NCI-H1930 (cell line): ENCODE measurements around the gene REM1.
"Not testable (repeated sequence)": the region's sequence is repeated elsewhere in the genome, so short reads cannot be mapped to it uniquely, and the experiment has no call there.

Experiments used
- DNase-seq, 2 experiments: peaks; one replicate each; lab custom pipeline; 2025; lab: John Stamatoyannopoulos, UW

The REM1 gene

GRCh38 chr20:31485450-31486339 is 10.6 kb downstream of the REM1 start:
- no peak for DNase-seq

DNA sequence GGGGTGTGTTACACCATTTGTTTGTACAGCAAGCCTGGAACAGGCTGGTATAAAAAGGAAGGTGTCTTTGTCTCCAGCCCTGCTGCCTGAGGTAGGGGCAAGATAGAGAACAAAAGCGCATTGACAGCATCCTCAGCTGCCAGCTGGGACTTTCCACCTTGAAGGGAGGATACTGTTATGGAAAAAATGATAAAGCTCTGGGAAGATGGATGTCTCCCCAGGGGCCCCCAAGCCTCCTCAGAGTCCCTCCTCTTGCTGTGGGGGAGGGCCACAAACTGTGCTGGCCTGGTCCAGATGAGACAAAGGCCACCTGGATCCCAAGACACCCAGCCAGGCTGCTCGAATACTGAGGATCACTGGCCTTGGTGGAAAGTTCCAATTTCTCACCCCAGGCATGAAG is 13.0 kb downstream of the REM1 start:
- DNase-seq, result no peak

DNA sequence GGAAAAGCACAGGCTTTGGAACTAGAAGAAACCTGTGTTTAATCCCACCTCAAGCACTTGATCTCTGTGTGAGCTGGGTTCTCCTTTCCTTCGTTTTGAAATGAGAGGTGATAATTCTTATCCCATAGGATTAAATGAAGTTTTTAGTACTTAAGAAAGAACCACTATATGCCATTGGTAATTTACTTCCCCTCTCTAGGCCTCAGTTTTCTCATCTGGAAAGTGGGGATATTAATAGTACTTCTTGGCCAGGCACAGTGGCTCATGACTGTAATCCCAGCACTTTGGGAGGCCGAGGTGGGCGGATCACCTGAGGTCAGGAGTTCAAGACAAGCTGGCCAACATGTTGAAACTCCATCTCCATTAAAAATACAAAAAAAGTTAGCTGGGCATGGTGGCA is 14.1 kb downstream of the REM1 start:
- no peak for DNase-seq

GRCh38 chr20:31490752-31491151 is 15.7 kb downstream of the REM1 start:
- no peak for DNase-seq

- no peak for DNase-seq
These were observed 19.0 kb downstream of the REM1 start for GRCh38 chr20:31494131-31494530.

DNA sequence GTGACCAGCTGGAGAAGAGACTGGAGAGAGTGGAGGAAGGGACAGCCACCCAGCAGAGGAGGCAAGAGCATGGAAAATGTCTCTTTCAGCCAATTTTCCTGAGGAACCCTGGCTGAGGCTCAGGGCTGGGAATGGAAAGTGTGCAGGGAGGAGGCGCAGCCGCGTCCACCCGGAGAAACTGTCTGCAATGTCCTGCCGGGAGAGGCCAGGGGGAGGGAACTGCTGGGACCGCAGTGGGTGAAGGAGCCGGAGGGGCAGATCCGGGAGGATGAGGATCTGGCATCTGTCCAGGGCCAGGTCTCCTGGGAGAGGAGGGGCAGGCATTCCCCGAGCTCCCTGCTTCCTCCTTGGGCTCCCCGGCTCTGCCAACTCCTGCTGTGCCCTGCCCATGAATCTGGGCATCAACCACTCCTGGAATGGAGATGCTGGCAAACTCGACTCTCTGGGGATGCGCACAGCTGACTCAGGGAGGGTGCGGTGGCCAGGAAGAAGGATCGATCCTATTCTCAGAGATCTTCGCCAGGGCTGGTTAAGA is 21.7 kb downstream of the REM1 start:
- DNase-seq, result no peak

DNA sequence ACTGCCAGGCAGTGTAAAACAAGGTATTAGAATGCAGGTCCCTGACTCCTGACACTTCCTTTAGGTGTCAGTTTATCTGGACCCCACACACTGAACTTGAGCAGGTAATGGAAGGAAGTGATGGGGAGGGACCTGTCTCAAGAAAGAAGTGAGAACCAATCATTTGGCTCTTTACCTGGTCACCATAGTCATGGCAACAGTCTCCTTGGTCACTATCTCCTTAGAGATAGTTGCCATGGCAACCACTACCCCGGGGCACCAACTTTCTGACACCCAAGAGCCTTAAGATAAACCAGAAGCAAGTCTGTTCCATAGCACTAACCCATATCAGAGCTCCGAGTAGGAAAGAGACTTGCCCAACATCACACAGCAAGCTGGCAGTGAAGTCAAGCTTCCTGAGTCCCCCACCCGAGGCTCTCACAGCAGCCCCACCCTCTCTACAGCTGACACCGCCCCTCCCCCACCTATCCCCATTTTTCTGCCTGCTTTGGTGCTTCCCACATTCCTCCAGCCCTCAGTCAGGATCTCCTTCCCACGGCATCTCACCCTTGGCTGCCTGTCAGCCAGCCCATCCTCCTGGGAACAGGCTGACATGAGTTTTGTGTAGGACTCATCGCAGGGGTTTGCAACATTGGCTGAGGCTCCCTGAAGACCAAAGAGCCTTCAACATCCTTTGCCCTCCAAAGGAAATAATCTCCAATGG is 22.9 kb downstream of the REM1 start:
- DNase-seq, result no peak

DNA sequence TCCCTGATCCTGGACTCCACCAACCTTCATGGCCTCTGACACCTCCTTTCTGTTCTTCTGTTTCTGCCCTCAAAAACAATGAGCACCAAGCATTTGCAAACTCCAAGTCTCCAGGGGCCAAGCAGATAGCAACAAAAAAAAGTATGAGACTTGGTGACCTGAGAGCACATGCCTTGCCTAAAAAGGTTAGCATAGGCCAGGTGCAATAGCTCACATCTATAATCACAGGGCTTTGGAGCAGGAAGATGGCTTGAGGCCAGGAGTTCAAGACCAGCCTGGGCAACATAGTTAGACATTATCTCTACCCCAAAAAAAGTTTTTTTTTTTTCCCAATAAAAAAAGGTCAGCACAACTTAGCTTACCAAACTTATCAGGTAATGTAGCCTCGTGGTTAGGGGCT is 25.4 kb downstream of the REM1 start:
- DNase-seq, result no peak

DNA sequence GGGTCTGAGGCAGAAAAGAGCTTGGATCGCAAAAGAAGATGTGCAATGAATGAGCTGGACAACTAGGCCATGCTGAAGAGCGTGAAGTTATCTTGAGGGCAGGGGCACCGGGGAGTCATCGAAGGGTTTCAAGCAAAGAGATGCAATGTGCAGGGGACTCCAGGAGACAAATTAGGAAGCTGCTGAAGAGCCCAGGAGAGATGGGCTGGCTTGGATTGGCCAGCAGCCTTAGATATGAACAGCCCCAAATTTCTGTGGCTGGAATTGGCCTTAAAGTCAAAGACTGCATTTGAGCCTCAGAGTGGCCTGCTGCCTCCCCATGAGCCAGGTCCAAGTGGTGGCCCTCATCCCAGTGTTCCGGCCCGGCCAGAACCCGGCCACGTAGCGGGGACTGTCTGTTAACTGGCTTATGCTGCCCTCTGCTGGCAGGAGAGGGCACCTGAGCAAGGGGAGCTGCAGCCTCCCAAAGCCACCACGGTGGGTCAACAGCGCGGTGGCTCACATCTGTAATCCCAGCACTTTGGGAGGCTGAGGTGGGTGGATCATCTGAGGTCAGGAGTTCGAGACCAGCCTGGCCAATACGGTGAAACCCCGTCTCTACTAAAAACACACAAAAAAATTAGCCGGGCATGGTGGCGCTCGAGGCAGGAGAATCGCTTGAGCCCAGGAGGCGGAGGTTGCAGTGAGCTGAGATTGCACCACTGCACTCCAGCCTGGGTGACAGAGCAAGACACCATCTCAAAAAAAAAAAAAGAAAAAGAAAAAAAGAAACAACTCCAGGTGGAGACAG is 28.0 kb downstream of the REM1 start:
- peak; percentile 68 to 87 for DNase-seq

GRCh38 chr20:31505903-31506302 is 30.8 kb downstream of the REM1 start:
- DNase-seq, result no peak

DNA sequence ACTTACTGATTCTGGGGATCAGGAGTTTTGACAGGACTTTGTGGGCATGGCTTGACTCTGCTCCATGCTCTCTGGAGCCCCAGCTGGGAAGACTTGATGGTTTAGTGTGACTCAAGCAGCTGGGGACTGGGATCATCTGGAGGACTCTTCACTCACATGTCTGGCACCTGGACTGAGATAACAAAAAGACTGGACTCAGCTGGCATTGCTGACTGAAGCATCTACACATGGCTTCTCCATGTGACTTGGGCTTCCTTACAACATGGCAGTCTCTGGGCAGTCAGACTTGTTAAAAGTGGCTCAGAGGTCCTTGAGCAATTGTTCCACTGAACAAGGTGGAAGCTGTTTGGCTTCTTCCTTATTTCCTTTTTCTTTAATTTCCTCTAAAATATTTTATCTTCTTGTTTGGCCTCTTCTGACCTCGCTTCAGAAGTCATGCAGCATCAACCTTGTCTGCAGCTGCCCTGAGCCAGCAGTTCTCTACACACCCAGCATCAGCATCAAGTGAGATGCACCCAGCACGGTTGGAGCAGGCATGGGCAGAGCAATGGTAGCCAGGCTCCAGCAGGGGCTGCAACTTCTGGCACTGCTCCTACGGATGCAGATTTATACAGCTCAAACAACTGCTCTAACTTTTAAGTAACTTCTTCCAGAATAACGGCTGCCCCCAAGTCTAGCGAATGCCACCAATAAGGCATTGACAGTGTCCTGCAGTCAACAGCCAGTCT is 33.6 kb downstream of the REM1 start:
- no peak for DNase-seq

DNA sequence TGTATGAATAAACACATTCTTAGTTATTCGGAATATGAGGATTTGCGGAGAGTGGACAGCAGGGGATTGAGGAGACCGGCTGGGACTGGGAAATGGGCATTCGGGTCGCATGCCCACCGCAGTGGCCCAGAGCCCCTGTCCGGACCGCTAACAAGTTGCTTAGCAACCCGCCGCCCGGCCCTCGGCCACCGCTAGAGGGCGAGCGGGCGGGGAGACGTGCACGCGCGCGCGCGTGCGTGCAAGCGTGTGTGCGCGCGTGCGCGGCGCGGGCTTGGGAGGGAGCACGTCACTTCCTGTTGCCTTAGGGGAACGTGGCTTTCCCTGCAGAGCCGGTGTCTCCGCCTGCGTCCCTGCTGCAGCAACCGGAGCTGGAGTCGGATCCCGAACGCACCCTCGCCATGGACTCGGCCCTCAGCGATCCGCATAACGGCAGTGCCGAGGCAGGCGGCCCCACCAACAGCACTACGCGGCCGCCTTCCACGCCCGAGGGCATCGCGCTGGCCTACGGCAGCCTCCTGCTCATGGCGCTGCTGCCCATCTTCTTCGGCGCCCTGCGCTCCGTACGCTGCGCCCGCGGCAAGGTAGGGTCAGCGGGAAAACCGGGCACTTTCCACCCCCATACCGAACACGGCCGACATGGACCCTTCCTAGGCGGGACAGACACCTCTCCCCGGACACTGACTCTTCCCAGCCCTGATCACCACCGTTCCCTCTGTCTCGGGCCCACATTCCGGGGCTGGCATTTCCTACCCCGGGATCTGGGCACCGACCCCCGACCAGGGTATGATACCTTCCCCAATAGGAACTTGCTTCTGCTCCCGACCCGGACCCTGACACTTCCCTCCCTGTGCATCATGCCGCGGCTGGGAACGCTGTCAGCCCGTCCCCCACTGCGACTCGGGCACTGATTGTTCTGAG is 39.3 kb downstream of the REM1 start, which contains the start of gene HM13:
TSS of gene HM13 (plus strand) at position 289 of the 918 bp plus-strand sequence. CDS start at position 399, 110 bp downstream.
- DNase-seq, result peak; percentile 91 to 99

DNA sequence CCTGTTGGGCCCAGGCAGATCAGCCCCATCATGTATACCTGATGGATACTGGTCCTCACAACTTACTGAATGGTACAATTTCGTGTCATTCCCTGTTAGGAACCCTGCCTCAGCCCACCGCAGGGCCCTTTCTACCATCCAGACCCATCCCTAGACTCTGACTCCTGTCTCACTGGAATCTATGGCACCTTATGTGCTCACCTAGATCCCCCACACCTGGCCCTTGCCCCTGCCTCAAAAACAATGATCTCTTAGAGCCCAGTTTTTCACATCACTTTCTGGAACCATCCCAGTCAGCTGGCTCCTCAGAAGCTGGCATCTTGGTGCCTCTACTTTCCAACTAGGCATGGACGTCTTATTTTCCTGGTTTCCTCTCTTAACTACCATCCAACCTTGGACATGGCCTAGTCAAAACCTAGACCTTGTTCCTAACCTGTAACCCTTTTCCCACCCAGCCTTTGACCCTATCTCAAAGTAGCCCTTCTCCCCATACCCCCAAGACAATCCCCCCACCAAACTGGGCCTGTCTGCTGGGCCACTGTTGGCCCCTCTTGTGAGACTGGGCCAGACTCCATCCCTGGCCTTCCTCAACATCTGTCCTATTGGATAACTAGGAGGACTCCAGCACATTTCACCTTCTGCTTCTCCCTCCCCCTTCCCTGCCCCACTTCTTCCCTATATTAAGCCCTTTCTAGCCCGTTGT is 40.1 kb downstream of the REM1 start:
- DNase-seq, result no peak

DNA sequence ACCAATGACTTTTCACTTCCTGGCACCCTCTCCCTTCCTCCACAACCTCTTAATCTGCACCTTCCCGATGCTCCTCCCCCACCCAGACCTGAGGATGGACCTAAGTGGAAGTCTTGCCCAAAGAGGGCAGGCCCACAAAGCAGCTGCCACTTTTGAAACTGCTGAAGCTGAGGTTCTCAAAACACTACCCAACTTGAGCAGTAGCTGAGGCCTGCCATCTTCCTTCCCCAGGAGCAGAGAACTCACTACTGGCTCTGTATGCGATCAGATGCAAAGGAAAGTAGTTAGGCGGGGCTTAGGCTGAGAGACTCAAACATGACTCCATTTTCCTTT is 40.7 kb downstream of the REM1 start:
- DNase-seq, result no peak

GRCh38 chr20:31516166-31516565 is 41.1 kb downstream of the REM1 start:
- DNase-seq, result no peak

DNA sequence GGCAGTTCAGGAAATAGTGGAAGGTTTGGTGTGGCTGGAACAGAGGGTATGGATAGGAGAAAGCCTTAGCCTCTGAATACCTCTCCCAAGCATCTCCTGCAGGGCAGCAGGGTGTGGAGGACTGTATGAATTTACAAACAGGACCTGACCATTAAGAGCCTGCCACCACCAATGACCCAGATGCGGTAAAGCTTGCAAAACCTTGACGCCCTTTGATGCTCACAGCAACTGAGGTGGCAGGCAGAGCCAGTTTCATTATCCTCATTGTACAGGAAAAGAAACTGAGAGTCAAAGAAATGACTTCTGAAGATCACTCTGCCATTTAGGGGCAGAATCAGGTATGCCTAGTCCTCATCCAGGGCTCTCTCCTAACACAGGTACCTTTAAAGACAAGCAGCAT is 41.6 kb downstream of the REM1 start:
- no peak for DNase-seq

DNA sequence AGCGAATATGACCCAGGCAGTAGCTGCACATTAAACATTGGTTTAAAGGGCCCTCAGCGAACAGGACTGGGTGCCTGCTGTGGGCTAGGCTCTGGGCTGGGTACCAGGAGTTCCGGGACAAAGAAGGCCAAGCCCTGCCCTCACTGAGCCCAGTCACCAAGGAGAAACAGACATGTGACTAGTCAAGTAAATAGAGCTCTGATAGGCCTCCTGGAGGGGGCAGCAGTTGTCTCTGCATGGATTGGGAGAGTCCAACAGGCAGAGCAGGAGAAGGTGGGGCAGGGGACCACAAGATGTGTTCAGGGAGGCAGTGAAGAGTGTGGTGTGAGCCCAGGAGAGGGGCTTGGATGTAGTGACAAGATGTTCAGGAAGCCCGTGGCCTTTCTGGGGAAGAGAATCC is 42.3 kb downstream of the REM1 start:
- DNase-seq, result peak in 1 of 2 experiments; percentile 29

DNA sequence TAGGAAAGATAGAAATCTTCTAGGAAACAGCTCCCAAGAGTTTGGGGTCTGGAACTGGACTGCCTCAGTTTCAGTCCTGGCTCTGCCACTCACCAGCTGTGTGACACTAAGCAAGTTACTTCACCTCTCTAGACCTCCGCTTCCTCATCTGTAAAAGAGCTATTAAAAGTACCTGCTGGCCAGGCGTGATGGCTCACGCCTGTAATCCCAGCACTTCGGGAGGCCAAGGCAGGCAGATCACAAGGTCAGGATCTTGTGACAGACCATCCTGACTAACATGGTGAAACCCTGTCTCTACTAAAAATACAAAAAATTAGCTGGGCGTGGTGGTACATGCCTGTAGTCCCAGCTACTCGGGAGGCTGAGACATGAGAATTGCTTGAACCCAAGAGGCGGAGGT is 46.2 kb downstream of the REM1 start:
- DNase-seq, result not testable (repeated sequence)

DNA sequence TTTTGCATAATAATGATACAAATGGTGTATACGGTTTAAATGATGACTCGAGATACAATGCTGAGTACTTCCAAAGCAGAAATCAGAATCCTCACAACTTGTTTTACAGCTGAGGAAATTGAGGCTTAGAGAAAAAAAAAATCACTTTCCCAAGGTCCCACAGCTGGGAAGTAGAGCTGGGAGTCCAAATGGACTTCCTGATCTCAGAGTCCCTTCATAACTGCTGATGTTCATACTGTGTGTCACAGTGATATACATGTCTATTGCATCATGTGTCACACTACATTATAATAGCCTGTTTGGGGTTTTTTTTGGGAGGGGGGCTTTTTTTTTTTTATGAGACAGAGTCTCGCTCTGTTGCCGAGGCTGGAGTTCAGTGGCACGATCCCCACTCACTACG is 47.6 kb downstream of the REM1 start:
- DNase-seq, result no peak
